Vagina (tissue), 2 donors: Measurements from ENCODE around the gene PTDSS2.

Source experiments
- CTCF ChIP-seq, 3 experiments: fragments of 450-650 bp in 2 of 3; fragments of 200-600 bp in 1 of 3; sonication (generic) in 1 of 3; IDR thresholded peaks; one replicate each; pipeline ENCODE4 v1.5.1; 2017 to 2019; ENCODE audit warnings: antibody characterized with exemption in 3 of 3, mild to moderate bottlenecking in 2 of 3, moderate library complexity in 2 of 3
- POLR2A ChIP-seq, 2 donors: fragments of 450-650 bp; IDR thresholded peaks; one replicate each; pipeline ENCODE4 v1.6.1; 2017; ENCODE audit warnings: antibody characterized with exemption in 2 of 2, mild to moderate bottlenecking in 2 of 2, moderate library complexity in 2 of 2

GRCh38 chr11:473415-473814 lies 23.3 kb downstream of the PTDSS2 start:
- TF ChIP-seq CTCF (IDR thresholded peaks at IDR 0.05) (no peak), POLR2A (IDR thresholded peaks at IDR 0.05) (no peak)
